HG03342 (cell line): ENCODE measurements around the gene ROBO2.

ENCODE experiments used
- ATAC-seq: cut with Tn5 transposase; IDR thresholded peaks from one replicate; pipeline ENCODE4 v1.9.1; 2021; ENCODE audit warnings: mild to moderate bottlenecking, moderate library complexity; ENCODE audit not compliant: unreplicated experiment

The ROBO2 gene

GRCh38 chr3:77648664-77649063, 608.8 kb downstream of the ROBO2 start:
- ATAC-seq: no peak

- no peak for ATAC-seq
These were observed 612.7 kb downstream of the ROBO2 start for GRCh38 chr3:77652624-77653023.

DNA sequence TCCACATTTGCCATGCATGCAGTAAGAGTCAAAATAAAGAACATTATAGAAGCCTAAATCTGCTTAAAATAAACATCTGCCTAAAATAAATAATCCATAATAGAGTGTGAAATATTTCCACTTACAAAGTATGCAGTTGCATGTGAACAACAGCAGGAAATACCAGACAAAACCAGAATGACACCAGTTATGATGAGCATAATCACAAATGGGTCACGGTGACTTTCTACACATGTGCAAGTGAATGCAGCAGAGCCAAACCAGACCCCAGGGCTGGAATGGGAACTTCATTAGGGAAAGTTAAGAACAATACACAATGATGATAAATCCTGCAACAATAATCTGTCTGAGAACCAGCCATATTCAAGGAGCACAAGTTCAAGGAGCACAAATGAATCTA, 615.5 kb downstream of the ROBO2 start:
- ATAC-seq: no peak

GRCh38 chr3:77660718-77661117, 620.8 kb downstream of the ROBO2 start:
- no peak for ATAC-seq

GRCh38 chr3:77667901-77668300, 628.0 kb downstream of the ROBO2 start:
- no peak for ATAC-seq

DNA sequence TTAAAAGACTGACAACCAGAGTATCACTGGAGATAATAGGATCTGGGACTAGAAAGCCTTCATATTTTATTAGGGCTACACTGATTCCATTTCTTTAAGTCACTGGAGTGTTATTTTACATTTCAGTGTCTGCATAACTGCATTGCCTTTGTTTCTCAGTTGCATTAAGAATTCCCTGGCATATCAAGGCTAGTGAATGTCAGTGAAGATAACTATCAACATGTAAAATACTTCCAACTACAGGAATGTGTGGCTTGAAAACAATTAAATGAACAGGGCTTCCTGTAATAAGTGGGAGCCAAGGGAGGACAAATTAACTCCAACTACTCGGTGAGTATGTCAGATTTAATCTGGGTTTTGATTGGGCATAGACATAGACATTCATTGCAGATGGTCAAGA, 628.5 kb downstream of the ROBO2 start:
- no peak for ATAC-seq

DNA sequence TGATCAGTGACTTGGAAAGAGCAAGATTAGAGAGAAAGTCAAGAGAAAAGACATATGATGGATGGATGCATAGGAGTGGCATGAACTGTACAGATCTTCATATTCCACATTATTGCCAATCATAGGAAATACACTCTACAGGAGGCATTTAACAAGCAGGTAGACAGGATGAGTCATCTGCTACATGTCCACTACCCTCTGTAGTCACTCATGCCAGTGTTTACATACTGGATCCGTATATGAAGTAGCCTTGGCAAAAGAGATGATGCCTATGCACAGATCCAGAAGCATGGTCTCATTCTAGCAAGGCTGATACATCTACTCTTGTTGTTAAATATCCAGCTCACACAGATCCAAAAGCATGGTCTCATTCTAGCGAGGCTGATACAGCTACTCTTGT, 632.1 kb downstream of the ROBO2 start:
- no peak for ATAC-seq

DNA sequence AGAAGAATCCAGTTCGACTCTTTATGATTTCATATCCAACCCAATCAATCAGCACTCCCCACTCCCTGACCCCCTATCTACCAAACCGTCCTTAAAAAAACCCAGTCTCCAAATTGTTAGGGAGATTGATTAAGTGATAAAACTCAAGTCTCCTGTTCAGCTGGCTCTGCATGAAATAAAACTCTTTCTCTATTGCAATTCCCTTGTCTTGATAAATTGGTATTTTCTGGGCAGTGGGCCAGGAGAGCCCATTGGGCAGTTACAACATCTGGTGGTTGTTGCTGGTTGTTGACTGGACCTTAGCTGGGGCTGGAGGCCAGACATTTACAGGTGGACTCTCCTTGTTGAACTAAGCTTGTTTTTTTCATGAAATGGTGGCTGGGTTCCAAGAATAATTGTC, 642.3 kb downstream of the ROBO2 start:
- no peak for ATAC-seq

- ATAC-seq: no peak
These were observed 644.2 kb downstream of the ROBO2 start for GRCh38 chr3:77684115-77684514.

DNA sequence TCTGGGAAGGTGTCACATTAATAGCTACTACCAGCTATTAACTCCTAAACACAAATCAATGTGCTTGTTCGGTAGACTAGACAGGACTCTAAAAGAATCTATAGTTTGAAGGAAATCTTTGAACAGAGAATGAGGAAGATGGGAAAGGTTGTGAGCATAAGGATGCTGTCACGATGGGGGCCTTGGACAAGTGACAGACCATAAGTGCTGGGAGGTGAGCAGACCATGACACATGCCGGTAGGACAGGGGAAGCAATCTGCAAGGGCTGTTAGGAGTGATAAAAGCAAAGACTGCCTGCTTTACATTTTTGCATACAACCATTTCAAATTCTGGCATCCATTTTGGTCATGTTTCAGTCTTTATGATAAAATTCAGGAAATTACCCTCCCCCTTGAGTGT, 645.8 kb downstream of the ROBO2 start:
- ATAC-seq: no peak

- ATAC-seq: no peak
These were observed 646.7 kb downstream of the ROBO2 start for GRCh38 chr3:77686560-77686959.

GRCh38 chr3:77687545-77687944, 647.6 kb downstream of the ROBO2 start:
- no peak for ATAC-seq

GRCh38 chr3:77690284-77690845, 650.5 kb downstream of the ROBO2 start:
- no peak for ATAC-seq

GRCh38 chr3:77693147-77693546, 653.2 kb downstream of the ROBO2 start:
- ATAC-seq: no peak

DNA sequence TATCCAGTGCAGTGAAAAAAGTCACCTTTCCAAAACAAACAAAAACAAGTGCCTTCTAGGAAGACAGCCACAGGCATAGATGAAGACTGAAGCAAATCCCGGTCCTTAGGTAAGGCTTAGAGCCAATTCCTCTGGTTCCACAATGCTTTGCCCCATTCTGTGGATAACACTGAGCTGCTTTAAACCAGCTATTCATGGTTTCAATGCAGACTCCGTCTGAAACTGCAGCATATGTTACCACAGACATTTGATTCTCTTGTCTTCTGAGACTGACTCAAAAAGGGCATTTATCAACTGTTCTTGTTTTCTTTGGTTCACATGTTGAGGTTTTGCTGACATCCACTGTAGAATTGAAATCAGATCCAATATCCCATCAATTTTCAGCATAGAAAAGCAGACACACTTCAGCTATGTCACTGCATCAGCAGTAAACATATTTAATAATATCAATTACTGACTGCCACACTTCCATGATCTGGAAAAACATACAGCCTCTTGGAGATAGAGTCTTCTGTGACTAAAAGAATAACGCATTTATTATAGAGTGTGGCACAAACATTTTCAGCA, 659.3 kb downstream of the ROBO2 start:
- ATAC-seq: no peak
